ENCODE results near the gene SMIM22. TPM values are rescaled to one million over a fixed set of nuclear protein-coding genes. Genes with fewer than 3 reads are reported as not detected.

Gene SMIM22
- total RNA-seq, 2 experiments from 2014 or later: not detected

GRCh38 chr16:4803898-4804762 is 9.0 kb downstream of the SMIM22 start:
- DNase-seq (no peak), ATAC-seq (no peak)
- H3K9me3 Mint-ChIP-seq (ENCODE audit: low read depth): no peaks in the 10 kb centered on the region
- H3K4me3 Mint-ChIP-seq: no peak overlapping the region
- no peak overlapping the region for H3K27ac Mint-ChIP-seq
- H3K4me1 Mint-ChIP-seq: peaks cover 10% of the 10 kb centered on the region
- peaks cover 12% of the 10 kb centered on the region for H3K36me3 Mint-ChIP-seq
- no peaks in the 10 kb centered on the region for H3K27me3 Mint-ChIP-seq
- CTCF ChIA-PET: interaction anchor here (1.4 kb wide), 1 partner anchor 8 kb away, joined by 6 read pairs; no protein-coding TSS in a partner anchor

- H3K9me3 Mint-ChIP-seq (ENCODE audit: low read depth): no peaks in the 10 kb centered on the region
- DNase-seq (no peak), ATAC-seq (no peak)
- peaks cover 10% of the 10 kb centered on the region for H3K4me1 Mint-ChIP-seq
- CTCF ChIA-PET: no interaction called here
- peaks cover 12% of the 10 kb centered on the region for H3K36me3 Mint-ChIP-seq
- no peak overlapping the region for H3K4me3 Mint-ChIP-seq
- no peak overlapping the region for H3K27ac Mint-ChIP-seq
- H3K27me3 Mint-ChIP-seq: no peaks in the 10 kb centered on the region
Observed at GRCh38 chr16:4805231-4805630, 10.1 kb downstream of the SMIM22 start.

- H3K4me1 Mint-ChIP-seq: peaks cover 10% of the 10 kb centered on the region
- no peak overlapping the region for H3K27ac Mint-ChIP-seq
- H3K4me3 Mint-ChIP-seq: no peak overlapping the region
- H3K27me3 Mint-ChIP-seq: no peaks in the 10 kb centered on the region
- DNase-seq (no peak), ATAC-seq (no peak)
- H3K9me3 Mint-ChIP-seq (ENCODE audit: low read depth): no peaks in the 10 kb centered on the region
- CTCF ChIA-PET: no interaction called here
- H3K36me3 Mint-ChIP-seq: peaks cover 14% of the 10 kb centered on the region
Observed at GRCh38 chr16:4806280-4806679, 11.1 kb downstream of the SMIM22 start.

- H3K27me3 Mint-ChIP-seq: no peaks in the 10 kb centered on the region
- H3K4me1 Mint-ChIP-seq: no peaks in the 10 kb centered on the region
- CTCF ChIA-PET: interaction anchor here (0.7 kb wide), 1 partner anchor 46 kb away, joined by 3 read pairs; no protein-coding TSS in a partner anchor
- DNase-seq: no peak
- no peak overlapping the region for H3K4me3 Mint-ChIP-seq
- peaks cover 33% of the 10 kb centered on the region for H3K36me3 Mint-ChIP-seq
- H3K27ac Mint-ChIP-seq: no peak overlapping the region
- ATAC-seq: no peak
- no peaks in the 10 kb centered on the region for H3K9me3 Mint-ChIP-seq (ENCODE audit: low read depth)
Observed at GRCh38 chr16:4811242-4811641, 16.1 kb downstream of the SMIM22 start.

- Mint-ChIP-seq H3K4me3 (no peak overlapping the region), H3K9me3 (ENCODE audit: low read depth) (no peaks in the 10 kb centered on the region), H3K4me1 (no peaks in the 10 kb centered on the region), H3K36me3 (peaks cover 35% of the 10 kb centered on the region), H3K27me3 (no peaks in the 10 kb centered on the region), H3K27ac (no peak overlapping the region)
- CTCF ChIA-PET: interaction anchor here (1.3 kb wide), 1 partner anchor 9 kb away, joined by 6 read pairs; the partner anchor contains the start of gene ROGDI
- DNase-seq (no peak), ATAC-seq (no peak)
Observed at GRCh38 chr16:4811773-4812172, 16.6 kb downstream of the SMIM22 start.

- DNase-seq (no peak), ATAC-seq (no peak)
- CTCF ChIA-PET: no interaction called here
- Mint-ChIP-seq H3K27ac (peak overlapping the region; percentile 32), H3K27me3 (no peaks in the 10 kb centered on the region), H3K36me3 (peaks cover 33% of the 10 kb centered on the region), H3K9me3 (ENCODE audit: low read depth) (no peaks in the 10 kb centered on the region), H3K4me1 (no peaks in the 10 kb centered on the region), H3K4me3 (no peak overlapping the region)
Observed at GRCh38 chr16:4813251-4814003, 18.3 kb downstream of the SMIM22 start.

- no peak overlapping the region for H3K27ac Mint-ChIP-seq
- peaks cover 36% of the 10 kb centered on the region for H3K36me3 Mint-ChIP-seq
- no peaks in the 10 kb centered on the region for H3K9me3 Mint-ChIP-seq (ENCODE audit: low read depth)
- DNase-seq (no peak), ATAC-seq (no peak)
- CTCF ChIA-PET: no interaction called here
- no peak overlapping the region for H3K4me3 Mint-ChIP-seq
- H3K4me1 Mint-ChIP-seq: no peaks in the 10 kb centered on the region
- H3K27me3 Mint-ChIP-seq: no peaks in the 10 kb centered on the region
Observed at GRCh38 chr16:4814046-4814445, 18.9 kb downstream of the SMIM22 start.

GRCh38 chr16:4814542-4815173 is 19.5 kb downstream of the SMIM22 start:
- Mint-ChIP-seq H3K9me3 (ENCODE audit: low read depth) (no peaks in the 10 kb centered on the region), H3K27me3 (no peaks in the 10 kb centered on the region), H3K4me3 (no peak overlapping the region), H3K27ac (no peak overlapping the region), H3K36me3 (peaks cover 36% of the 10 kb centered on the region), H3K4me1 (no peaks in the 10 kb centered on the region)
- no peak for DNase-seq
- ATAC-seq: no peak
- CTCF ChIA-PET: no interaction called here

- Mint-ChIP-seq H3K27ac (no peak overlapping the region), H3K4me1 (no peaks in the 10 kb centered on the region), H3K9me3 (ENCODE audit: low read depth) (no peaks in the 10 kb centered on the region), H3K27me3 (no peaks in the 10 kb centered on the region), H3K36me3 (peaks cover 41% of the 10 kb centered on the region), H3K4me3 (no peak overlapping the region)
- CTCF ChIA-PET: no interaction called here
- ATAC-seq: no peak
- DNase-seq: no peak
Observed at GRCh38 chr16:4820652-4821051, 25.5 kb downstream of the SMIM22 start.

- CTCF ChIA-PET: interaction anchor here (1.0 to 1.4 kb wide), 2 partner anchors 9 to 23 kb away, joined by 3 to 5 read pairs; partner anchors contain the start of gene ROGDI
- Mint-ChIP-seq H3K36me3 (peaks cover 42% of the 10 kb centered on the region), H3K4me3 (no peak overlapping the region), H3K27me3 (no peaks in the 10 kb centered on the region), H3K9me3 (ENCODE audit: low read depth) (no peaks in the 10 kb centered on the region), H3K27ac (no peak overlapping the region), H3K4me1 (no peaks in the 10 kb centered on the region)
- no peak for ATAC-seq
- DNase-seq: no peak
Observed at GRCh38 chr16:4825196-4825595, 30.0 kb downstream of the SMIM22 start.

- CTCF ChIA-PET: no interaction called here
- DNase-seq: no peak
- ATAC-seq: no peak
- no peak overlapping the region for H3K4me3 Mint-ChIP-seq
- H3K9me3 Mint-ChIP-seq (ENCODE audit: low read depth): no peaks in the 10 kb centered on the region
- no peaks in the 10 kb centered on the region for H3K4me1 Mint-ChIP-seq
- no peak overlapping the region for H3K27ac Mint-ChIP-seq
- peaks cover 45% of the 10 kb centered on the region for H3K36me3 Mint-ChIP-seq
- H3K27me3 Mint-ChIP-seq: no peaks in the 10 kb centered on the region
Observed at GRCh38 chr16:4826526-4826925, 31.4 kb downstream of the SMIM22 start.

GRCh38 chr16:4826980-4827379 is 31.8 kb downstream of the SMIM22 start:
- Mint-ChIP-seq H3K27ac (no peak overlapping the region), H3K4me3 (no peak overlapping the region), H3K27me3 (no peaks in the 10 kb centered on the region), H3K4me1 (no peaks in the 10 kb centered on the region), H3K9me3 (ENCODE audit: low read depth) (no peaks in the 10 kb centered on the region), H3K36me3 (peaks cover 46% of the 10 kb centered on the region)
- DNase-seq (no peak), ATAC-seq (no peak)
- CTCF ChIA-PET: interaction anchor here (0.6 kb wide), 1 partner anchor 147 kb away, joined by 3 read pairs; no protein-coding TSS in a partner anchor

- CTCF ChIA-PET: no interaction called here
- DNase-seq: no peak
- Mint-ChIP-seq H3K36me3 (peaks cover 46% of the 10 kb centered on the region), H3K4me1 (peaks cover 5% of the 10 kb centered on the region), H3K4me3 (no peak overlapping the region), H3K27me3 (no peaks in the 10 kb centered on the region), H3K27ac (no peak overlapping the region), H3K9me3 (ENCODE audit: low read depth) (no peaks in the 10 kb centered on the region)
- ATAC-seq: no peak
Observed at GRCh38 chr16:4828567-4829321, 33.6 kb downstream of the SMIM22 start.
